NCI-H526 (cell line): ENCODE data around the gene SLITRK1.

Experiments
- DNase-seq, 2 experiments: peaks; one replicate each; lab custom pipeline; 2025; lab: John Stamatoyannopoulos, UW

SLITRK1 gene, protein sequence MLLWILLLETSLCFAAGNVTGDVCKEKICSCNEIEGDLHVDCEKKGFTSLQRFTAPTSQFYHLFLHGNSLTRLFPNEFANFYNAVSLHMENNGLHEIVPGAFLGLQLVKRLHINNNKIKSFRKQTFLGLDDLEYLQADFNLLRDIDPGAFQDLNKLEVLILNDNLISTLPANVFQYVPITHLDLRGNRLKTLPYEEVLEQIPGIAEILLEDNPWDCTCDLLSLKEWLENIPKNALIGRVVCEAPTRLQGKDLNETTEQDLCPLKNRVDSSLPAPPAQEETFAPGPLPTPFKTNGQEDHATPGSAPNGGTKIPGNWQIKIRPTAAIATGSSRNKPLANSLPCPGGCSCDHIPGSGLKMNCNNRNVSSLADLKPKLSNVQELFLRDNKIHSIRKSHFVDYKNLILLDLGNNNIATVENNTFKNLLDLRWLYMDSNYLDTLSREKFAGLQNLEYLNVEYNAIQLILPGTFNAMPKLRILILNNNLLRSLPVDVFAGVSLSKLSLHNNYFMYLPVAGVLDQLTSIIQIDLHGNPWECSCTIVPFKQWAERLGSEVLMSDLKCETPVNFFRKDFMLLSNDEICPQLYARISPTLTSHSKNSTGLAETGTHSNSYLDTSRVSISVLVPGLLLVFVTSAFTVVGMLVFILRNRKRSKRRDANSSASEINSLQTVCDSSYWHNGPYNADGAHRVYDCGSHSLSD

GRCh38 chr13:83881917-83882605 is at the start of gene SLITRK1:
Gene SLITRK1 (minus strand): TSS chr13:83882474. CDS start chr13:83881507, 967 bp downstream.
- peak; percentile 75 to 81 for DNase-seq

DNA sequence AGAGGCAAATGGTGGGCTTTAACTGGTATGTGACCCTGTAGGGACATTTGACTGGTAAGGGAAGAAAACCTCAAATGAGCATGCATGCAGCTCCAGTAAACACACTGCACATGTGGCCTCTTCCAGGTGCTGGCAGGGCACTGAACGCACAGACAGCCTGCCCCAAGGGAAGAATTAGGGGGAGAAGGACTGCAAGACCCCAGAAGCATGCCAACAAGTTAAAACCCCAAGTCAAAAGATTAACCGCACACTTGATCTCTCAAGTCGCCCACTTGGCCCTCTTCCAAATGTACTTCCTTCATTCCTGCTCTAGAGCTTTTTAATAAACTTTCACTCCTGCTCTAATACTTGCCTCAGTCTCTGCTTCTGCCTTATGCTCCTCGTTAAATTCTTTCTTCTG is 46.9 kb upstream of the SLITRK1 start:
- DNase-seq: no peak

DNA sequence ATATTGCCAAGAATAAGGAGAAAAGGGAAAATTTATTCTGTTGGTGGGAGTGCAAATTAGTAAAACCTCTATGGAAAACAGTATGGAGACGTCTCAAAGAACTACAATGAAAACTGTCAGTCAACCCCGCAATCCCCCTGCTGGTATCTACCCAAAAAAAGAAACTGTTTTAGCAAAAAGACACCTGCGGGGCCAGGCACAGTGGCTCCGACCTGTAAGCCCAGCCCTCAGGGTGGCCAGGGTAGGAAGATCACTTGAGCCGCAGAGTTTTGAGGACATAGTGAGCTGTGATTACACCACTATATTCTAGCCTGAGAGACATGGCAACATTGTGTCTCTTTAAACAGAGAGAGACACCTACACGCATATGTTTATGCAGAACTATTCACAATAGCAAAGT is 37.5 kb upstream of the SLITRK1 start:
- no peak for DNase-seq

DNA sequence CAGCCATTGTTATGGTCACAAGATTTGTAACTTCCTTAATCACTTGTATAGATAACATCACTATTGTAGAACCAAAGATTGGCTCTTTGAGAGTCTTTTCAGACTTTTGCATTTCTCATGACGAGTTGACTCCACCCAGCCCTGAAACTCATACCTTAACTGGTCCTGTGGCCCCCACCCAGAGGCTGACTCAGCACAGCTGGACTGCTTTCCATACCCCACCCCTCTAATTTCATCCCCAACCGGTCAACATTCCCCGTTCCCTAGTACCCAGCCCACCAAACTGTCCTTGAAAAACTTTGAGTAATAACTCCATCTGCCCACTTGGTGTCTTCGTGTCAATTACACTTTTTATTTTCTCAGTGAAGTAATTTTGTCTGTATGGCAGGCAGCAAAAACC is 32.1 kb upstream of the SLITRK1 start:
- no peak for DNase-seq

DNA sequence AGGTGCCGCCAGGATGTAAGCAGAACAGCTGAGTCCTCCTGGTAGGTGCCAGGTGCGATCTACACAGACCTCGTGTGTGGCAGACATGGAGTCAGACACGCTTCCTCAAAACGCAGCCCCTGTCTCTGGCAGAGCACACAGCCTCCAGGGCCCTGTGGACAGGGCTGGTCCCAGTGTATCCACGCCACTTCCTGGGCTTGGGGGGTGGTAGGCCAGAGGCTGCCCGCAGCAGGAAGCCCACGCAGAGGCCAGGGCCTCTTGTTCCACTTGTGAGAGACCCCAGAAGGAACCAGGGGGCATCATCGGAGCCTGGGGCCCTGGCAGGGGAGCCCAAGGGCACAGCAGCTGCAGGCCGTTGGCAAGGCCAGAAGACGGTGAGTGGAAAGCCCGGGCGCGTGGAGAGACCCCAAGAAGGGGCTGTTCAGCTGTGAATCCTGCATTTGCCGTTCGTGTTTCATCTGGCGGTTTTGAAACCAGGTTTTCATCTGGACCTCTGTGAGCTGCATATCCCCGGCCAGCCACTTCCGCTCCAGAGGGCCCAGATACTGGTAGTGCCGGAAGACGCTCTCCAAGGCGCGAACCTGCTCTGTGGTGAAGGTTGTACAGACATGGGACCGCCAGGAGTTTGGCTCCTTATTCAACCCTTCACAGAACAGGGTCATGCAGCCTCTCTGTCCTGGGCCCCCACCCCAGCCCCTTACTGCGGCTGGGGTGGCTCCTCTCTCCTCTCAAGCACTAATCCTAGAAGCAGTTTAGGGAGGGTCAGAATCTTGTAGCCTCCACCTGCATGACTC is 25.1 kb upstream of the SLITRK1 start:
- DNase-seq: no peak

DNA sequence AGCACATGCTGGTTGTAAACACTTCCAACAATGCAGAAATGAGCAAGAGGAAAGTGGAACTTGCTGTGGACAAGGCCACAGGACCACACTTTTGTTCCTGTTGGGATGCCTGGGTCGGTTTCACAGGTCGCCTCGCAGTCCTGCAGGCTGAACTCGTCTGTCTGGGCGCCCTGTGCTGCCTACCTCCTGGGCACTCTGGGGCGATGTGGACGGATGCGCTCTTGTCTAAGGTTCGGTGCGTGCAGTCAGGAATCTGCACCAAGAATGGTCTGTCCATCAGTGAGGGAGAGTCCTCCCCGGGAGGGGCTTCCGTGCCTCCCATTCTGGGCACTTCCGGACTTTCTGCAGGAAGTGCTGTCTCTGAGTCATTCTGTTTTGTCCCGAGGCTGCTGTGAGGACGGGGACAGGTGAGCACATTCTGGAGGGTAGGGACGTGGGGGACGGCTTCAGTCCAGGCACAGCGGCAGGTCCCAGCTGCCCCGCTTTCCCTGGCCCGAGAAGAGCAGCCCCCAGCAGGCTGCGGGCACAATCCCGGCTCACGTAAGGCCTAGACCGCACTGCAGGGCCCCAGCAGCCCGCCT is 24.1 kb upstream of the SLITRK1 start:
- DNase-seq: no peak

DNA sequence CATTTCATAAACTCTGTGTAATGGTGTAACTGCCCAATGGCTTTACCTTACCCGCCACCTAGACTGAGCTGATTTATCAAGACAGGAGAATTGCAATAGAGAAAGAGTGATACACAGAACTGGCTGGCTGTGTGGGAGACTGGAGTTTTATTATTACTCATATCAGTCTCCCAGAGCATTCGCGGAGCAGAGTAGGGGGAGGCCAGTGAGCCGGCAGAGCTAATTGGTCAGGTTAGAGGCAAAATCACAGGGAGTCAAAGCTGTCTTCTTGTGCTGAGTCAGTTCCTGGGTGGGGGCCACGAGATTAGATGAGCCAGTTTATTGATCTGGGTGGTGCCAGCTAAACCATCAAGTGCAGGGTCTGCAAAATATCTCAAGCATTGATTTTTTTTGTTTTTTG is 23.4 kb upstream of the SLITRK1 start:
- no peak for DNase-seq

DNA sequence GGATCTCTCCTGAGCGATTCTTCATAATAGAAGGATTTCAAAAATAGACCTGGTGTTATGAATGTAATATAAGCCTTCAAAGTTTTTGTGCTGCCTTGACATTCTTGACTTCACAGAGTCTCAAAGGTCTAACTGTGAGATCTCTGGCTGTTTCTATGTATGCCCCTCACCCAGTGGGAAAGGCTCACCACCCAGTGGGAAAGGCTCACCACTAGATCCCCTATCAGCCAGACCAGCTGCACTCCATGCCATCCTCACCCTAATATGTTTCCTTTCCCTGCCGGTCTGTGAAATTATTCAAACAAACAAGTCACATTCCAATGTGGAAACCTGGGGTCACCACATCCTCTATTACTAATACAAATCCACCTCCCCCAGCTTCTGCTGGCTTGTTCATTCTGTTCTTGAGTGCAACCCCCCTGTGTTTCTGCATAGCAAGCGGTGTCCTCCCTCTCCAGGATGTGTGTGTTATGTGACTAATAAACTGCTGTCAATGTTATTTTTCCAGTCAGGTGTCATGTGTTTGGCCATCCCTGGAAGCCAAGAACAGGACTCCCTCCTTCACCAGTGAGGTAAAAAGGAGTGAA is 13.8 kb upstream of the SLITRK1 start:
- DNase-seq: peak; percentile 83

- DNase-seq: no peak
These were observed 8.1 kb upstream of the SLITRK1 start for GRCh38 chr13:83890358-83890757.

DNA sequence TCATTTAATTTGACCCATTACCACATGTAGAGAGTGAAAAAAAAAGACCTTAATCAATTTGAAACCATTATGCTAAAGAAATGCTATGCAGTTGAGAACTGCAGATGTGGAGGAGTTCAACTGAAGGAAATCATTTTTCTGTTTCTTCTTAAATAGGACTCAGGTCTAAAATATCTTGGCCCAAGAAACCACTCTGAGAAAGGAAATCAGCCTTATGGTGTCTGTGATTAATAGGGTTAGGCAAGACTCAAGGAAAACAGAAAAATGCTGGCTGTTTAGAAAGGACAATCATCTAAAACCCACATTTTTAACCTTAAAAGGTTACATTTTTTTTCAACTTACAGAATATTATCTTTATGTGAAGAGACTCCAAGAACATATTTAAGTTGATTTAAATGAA is 1.9 kb upstream of the SLITRK1 start:
- no peak for DNase-seq

GRCh38 chr13:83883061-83883523 is 818 bp upstream of the SLITRK1 start:
- DNase-seq: peak in 1 of 2 experiments; percentile 51

GRCh38 chr13:83882606-83882959 is 309 bp upstream of the SLITRK1 start:
- DNase-seq: peak in 1 of 2 experiments; percentile 31

DNA sequence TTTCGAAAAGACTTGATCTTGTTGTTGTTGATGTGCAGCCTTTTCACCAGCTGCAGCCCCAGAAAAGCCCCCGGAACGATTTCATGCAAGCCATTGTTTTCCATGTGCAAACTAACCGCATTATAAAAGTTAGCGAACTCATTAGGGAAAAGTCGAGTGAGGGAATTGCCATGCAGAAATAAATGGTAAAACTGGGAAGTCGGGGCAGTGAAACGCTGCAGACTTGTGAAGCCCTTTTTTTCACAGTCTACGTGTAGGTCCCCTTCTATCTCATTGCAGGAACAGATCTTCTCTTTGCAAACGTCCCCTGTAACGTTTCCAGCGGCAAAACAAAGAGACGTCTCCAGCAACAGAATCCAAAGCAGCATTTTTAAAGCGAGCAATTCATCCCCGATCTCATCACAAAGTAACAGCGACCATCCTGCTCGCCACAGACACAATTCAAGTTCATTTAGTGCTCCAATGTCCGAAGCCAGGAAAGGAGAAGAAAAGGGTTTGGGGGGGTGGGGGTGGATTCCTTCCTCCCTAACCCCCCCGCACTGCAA is 1.1 kb downstream of the SLITRK1 start:
- peak in 1 of 2 experiments; percentile 61 for DNase-seq

GRCh38 chr13:83880275-83881139 is 1.8 kb downstream of the SLITRK1 start:
- DNase-seq: no peak

- no peak for DNase-seq
These were observed 2.7 kb downstream of the SLITRK1 start for GRCh38 chr13:83879431-83880171.

- no peak for DNase-seq
These were observed 3.4 kb downstream of the SLITRK1 start for GRCh38 chr13:83878691-83879430.

GRCh38 chr13:83877651-83878355 is 4.5 kb downstream of the SLITRK1 start:
- no peak for DNase-seq

DNA sequence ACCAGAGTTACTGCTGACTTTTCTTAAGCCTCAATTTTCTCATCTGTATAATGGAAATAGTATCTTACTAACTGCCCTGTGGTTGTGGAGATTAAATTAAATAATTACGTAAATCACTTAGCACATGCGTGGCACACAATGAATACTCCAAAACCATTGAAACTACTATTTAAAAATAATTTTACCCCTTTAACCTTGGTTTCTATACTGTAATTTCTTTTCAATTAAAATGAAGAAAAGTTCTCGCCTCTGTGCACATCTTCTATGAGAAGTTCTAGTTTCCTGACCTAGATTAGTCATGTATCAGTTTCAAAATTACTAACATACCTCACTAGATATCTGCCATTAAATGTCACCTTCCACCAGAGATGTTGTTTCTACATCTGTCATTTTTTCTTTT is 5.7 kb downstream of the SLITRK1 start:
- no peak for DNase-seq
